BLaER1 treated with 17β-estradiol and CSF1 and Interleukin-3, amounts not matched to agents 10 nM and 100 nM (cell line): ENCODE results near the gene MYO5B.
A peak's percentile ranks its signal among the peaks of the same experiment; 100 is the strongest.

Experiments
- H3K27ac ChIP-seq, 11 experiments: shearing (Covaris generic); formaldehyde crosslinking; 2 replicates each; pipeline ENCODE4 v1.8.1; 2022
- H3K27me3 ChIP-seq, 11 experiments: shearing (Covaris generic); formaldehyde crosslinking; 2 replicates each; pipeline ENCODE4 v1.8.1; 2022
- H3K36me3 ChIP-seq, 11 experiments: shearing (Covaris generic); formaldehyde crosslinking; 2 replicates each; pipeline ENCODE4 v1.8.1; 2022
- H3K4me1 ChIP-seq, 10 experiments: shearing (Covaris generic); formaldehyde crosslinking; 2 replicates each; pipeline ENCODE4 v1.8.1; 2022
- H3K4me2 ChIP-seq, 11 experiments: shearing (Covaris generic); formaldehyde crosslinking; 2 replicates each; pipeline ENCODE4 v1.8.1; 2022
- H3K4me3 ChIP-seq, 10 experiments: shearing (Covaris generic); formaldehyde crosslinking; 2 replicates each; pipeline ENCODE4 v1.8.1; 2022
- H3K9ac ChIP-seq, 11 experiments: shearing (Covaris generic); formaldehyde crosslinking; 2 replicates each; pipeline ENCODE4 v1.8.1; 2022
- H3K9me3 ChIP-seq, 11 experiments: shearing (Covaris generic); formaldehyde crosslinking; replicated peaks in 1 of 11; 2 replicates each; pipeline ENCODE4 v1.8.1; 2022
- H4K20me1 ChIP-seq, 11 experiments: shearing (Covaris generic); formaldehyde crosslinking; 2 replicates each; pipeline ENCODE4 v1.8.1; 2022
- Cebpa-rat ChIP-seq, 11 experiments: shearing (Covaris generic); IDR thresholded peaks; 2 replicates each; pipeline ENCODE4 v1.8.1; 2022

The MYO5B gene

DNA sequence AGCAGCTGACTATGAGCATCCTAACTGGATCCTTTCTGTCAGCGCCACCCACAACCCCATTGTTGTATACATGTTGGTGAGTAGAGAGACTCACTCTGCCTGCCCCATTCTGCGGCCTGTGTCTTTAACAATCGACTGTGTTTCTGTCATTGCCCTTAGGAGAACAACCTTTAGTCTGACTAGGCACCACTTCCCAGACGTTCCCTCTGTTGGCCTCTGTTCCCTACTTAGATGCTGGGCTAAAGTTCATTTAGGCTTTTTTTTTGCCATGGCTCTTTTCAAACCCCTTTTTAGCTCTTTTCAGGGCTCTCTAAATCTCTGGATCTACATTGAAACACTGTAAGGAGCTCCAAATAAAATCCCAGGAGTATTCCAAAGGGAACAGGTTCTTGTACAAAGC lies 361.1 kb downstream of the MYO5B start:
- Histone ChIP-seq H3K9me3 (peaks cover 4 to 18% (median 7%) of the 10 kb centered on the region in 11 experiments; a peak in 17 of 22 replicates), H3K4me2 (no peak overlapping the region), H3K4me3 (no peak overlapping the region), H3K4me1 (no peaks in the 10 kb centered on the region), H3K27ac (no peak overlapping the region), H4K20me1 (no peaks in the 10 kb centered on the region), H3K36me3 (no peaks in the 10 kb centered on the region), H3K27me3 (no peaks in the 10 kb centered on the region), H3K9ac (no peak overlapping the region)
- TF ChIP-seq Cebpa-rat (IDR thresholded peaks at IDR 0.05) = no peak

DNA sequence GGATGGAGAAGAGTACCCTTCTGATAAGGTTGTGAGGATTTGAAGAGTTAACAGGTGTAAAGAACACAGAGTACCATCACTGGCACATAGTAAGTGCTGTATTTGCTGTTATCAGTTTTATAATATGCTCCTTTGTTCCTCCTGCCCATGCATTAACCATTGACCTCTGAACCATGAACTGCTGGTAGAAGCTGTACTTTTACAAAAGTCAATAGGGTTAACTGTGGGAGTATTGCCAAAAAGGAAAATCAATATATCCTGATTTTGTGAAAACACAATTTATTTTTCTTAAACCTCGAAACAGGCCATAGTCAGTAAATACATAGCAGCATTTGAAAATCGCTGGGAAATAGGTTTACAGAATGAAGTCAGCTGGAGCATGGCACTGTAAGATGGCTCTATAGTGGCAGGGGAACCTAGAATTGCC lies 362.7 kb downstream of the MYO5B start:
- H3K27me3 ChIP-seq = no peaks in the 10 kb centered on the region
- TF ChIP-seq Cebpa-rat (IDR thresholded peaks at IDR 0.05) = no peak
- no peaks in the 10 kb centered on the region for H3K4me1 ChIP-seq
- no peak overlapping the region for H3K4me3 ChIP-seq
- H4K20me1 ChIP-seq = no peaks in the 10 kb centered on the region
- H3K9me3 ChIP-seq = peaks cover 13 to 30% (median 17%) of the 10 kb centered on the region in 11 experiments
- H3K36me3 ChIP-seq = peaks cover 0 to 2% (median 0%) of the 10 kb centered on the region in 11 experiments; a peak in 1 of 22 replicates
- no peak overlapping the region for H3K9ac ChIP-seq
- no peak overlapping the region for H3K4me2 ChIP-seq
- H3K27ac ChIP-seq = no peak overlapping the region

DNA sequence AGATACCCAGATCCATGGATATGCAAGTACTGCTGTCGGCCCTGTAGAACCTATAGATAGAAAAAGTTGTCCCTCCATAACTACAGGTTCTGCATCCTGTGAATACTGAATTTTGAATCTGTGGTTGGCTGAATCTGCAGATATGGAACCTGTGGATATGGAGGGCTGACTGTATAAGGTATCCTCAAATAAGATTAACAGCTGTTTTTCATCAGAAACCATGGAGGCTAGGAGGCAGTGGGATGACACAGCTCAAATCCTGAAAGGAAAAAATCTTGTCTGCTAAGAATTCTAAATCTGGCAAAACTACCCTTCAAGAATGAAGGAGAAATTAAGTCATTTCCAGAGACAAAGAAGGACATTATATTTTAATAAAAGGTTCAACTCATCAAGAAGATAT lies 367.0 kb downstream of the MYO5B start:
- H3K9ac ChIP-seq = no peak overlapping the region
- H3K27me3 ChIP-seq = no peaks in the 10 kb centered on the region
- H3K27ac ChIP-seq = no peak overlapping the region
- no peak overlapping the region for H3K4me2 ChIP-seq
- no peaks in the 10 kb centered on the region for H3K4me1 ChIP-seq
- H3K4me3 ChIP-seq = no peak overlapping the region
- H3K9me3 ChIP-seq = peaks cover 19 to 38% (median 27%) of the 10 kb centered on the region in 11 experiments
- TF ChIP-seq Cebpa-rat (IDR thresholded peaks at IDR 0.05) = no peak
- no peaks in the 10 kb centered on the region for H4K20me1 ChIP-seq
- H3K36me3 ChIP-seq = peaks cover 0 to 4% (median 0%) of the 10 kb centered on the region in 11 experiments; a peak in 2 of 22 replicates

DNA sequence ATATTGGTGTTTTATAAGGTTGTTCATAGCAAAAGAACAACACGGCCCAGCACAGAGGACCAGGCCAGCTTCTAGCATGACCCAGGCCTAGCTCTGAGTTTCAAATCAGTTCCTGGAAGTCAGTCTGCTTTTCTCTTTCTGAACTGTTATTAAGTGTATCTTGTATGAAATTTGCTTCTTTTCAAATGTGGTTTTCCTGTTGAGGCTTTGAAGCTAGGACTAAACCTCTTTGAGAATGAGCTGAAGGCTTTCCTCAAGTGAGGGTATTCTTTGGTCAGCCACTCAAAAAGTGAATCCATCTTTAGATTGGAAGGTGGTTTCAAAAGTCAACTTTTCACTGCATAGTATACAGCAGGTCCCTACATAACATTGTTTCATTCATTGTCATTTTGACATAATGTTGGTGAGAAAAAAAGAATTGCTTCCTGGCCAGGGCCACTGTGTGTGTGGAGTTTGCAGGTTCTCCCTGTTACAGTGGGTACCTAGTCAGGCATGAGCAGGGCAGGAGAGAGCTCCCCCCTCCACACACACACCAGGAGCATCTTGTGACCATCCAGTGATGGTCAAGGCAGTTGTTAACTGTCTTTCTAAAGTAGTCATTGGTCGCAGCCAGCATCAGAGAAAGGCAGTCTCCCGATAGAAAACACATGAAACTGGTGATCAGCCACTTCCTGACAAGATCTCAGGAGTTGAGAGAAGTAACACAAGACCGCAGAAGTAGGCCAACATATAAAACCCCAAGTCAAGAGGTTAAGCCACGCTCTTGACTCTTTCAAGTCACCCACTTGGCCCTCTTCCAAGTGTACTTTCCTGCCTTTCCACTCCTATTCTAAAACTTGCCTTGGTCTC lies 374.9 kb downstream of the MYO5B start:
- H3K4me2 ChIP-seq = peak overlapping the region; percentile 55 to 78 (median 68)
- peak overlapping the region in 1 of 11 experiments; percentile 2; a peak in 1 of 22 replicates for H3K9ac ChIP-seq
- TF ChIP-seq Cebpa-rat (IDR thresholded peaks at IDR 0.05) = no peak
- H3K27ac ChIP-seq = peak overlapping the region in 7 of 11 experiments; percentile 8 to 47 (median 27); a peak in 11 of 22 replicates
- H3K9me3 ChIP-seq = no peaks in the 10 kb centered on the region
- H3K4me3 ChIP-seq = no peak overlapping the region
- H3K4me1 ChIP-seq = peaks cover 19 to 25% (median 22%) of the 10 kb centered on the region in 10 experiments
- no peaks in the 10 kb centered on the region for H3K27me3 ChIP-seq
- H4K20me1 ChIP-seq = no peaks in the 10 kb centered on the region
- H3K36me3 ChIP-seq = peaks cover 0 to 7% (median 0%) of the 10 kb centered on the region in 11 experiments; a peak in 2 of 22 replicates

DNA sequence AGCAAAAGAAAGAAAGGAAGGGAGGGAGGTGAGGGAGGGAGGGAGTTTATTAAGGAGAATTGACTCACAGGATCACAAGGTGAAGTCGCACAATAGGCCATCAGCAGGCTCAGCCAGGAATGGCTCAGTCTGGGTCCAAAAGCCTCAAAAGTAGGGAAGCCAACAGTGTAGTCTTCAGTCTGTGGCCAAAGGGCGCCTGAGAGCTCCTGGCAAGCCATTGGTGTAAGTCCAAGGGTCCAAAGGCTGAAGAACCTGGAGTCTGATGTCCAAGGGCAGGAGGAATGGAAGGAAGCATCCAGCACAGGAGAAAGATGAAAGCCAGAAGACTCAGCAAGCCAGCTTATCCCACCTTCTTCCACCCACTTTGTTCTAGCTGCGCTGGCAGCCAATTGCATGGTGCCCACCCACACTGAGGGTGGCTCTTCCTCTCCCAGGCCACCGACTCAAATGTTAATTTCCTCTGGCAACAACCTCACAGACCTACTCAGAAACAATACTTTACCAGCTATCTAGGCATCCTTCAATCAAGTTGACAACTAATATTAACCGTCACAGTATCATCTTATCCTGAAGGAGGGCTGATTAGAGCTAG lies 375.8 kb downstream of the MYO5B start:
- peak overlapping the region in 5 of 11 experiments; percentile 8 to 47 (median 27); a peak in 3 of 22 replicates for H3K27ac ChIP-seq
- H4K20me1 ChIP-seq = no peaks in the 10 kb centered on the region
- peaks cover 0 to 7% (median 0%) of the 10 kb centered on the region in 11 experiments; a peak in 2 of 22 replicates for H3K36me3 ChIP-seq
- H3K4me1 ChIP-seq = peaks cover 24 to 32% (median 29%) of the 10 kb centered on the region in 10 experiments
- H3K9me3 ChIP-seq = no peaks in the 10 kb centered on the region
- no peak overlapping the region for H3K4me3 ChIP-seq
- no peak overlapping the region for H3K9ac ChIP-seq
- no peaks in the 10 kb centered on the region for H3K27me3 ChIP-seq
- no peak for TF ChIP-seq Cebpa-rat (IDR thresholded peaks at IDR 0.05)
- peak overlapping the region; percentile 55 to 78 (median 68) for H3K4me2 ChIP-seq

DNA sequence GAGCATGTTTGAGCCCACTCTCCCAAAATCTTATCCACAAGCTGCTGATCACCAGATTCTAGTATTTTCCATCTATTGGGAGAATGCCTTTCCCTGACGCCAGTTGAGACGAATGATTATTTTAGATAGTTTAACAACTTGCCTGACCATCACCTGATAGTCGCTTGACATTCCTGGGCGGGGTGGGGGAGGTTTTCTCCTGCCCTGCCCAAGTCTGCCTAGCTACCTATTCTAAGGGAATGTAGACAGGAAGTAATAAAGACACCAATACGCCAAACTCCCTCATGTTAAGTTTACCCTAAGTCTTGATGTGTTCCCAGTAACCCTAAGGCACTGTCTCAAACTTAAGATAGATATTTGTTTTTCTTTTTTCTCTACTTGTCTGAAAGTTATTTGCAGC lies 377.0 kb downstream of the MYO5B start:
- Histone ChIP-seq H3K9ac (no peak overlapping the region), H3K27ac (no peak overlapping the region), H3K4me2 (no peak overlapping the region), H4K20me1 (no peaks in the 10 kb centered on the region), H3K4me1 (peaks cover 24 to 32% (median 29%) of the 10 kb centered on the region in 10 experiments), H3K9me3 (no peaks in the 10 kb centered on the region), H3K27me3 (no peaks in the 10 kb centered on the region), H3K36me3 (peaks cover 0 to 7% (median 0%) of the 10 kb centered on the region in 11 experiments; a peak in 2 of 22 replicates), H3K4me3 (no peak overlapping the region)
- TF ChIP-seq Cebpa-rat (IDR thresholded peaks at IDR 0.05) = no peak

DNA sequence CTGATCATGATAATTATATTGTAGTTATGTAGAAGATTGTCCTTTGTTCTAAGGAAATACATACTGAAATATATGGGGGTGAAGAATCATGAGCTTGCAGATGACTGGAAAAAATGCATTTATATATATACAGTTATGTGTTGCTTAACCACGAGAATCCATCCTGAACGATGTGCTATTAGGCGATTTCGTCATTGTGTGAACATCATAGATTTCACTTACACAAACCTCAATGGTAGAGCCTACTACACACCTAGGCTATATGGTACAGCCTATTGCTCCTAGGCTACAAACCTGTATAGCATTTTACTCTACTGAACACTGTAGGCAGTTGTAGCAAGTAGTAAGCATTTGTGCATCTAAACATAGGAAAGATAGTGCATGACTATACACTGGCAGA lies 379.0 kb downstream of the MYO5B start:
- Histone ChIP-seq H3K9ac (no peak overlapping the region), H3K4me2 (no peak overlapping the region), H3K27ac (no peak overlapping the region), H3K9me3 (no peaks in the 10 kb centered on the region), H3K4me3 (no peak overlapping the region), H3K27me3 (no peaks in the 10 kb centered on the region), H3K36me3 (peaks cover 0 to 7% (median 0%) of the 10 kb centered on the region in 11 experiments; a peak in 3 of 22 replicates), H3K4me1 (peaks cover 40 to 47% (median 44%) of the 10 kb centered on the region in 10 experiments), H4K20me1 (no peaks in the 10 kb centered on the region)
- no peak for TF ChIP-seq Cebpa-rat (IDR thresholded peaks at IDR 0.05)

DNA sequence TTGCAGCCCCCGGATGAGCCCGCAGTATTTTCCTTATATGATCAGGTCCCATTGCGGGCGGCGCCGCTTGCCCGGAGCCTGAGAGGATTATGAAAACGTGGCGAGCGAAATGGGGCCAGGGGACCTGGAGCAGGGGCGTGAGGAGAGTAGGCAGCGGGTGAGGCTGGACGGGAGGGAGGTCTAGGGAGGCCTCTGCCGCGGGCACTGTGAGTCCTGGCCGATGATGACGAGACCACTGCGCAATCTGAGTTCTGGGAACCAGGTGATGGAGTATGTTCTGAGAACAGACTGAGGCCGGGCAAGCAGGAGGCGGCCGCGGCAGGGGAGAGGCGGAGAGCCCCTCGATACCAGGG lies 380.8 kb downstream of the MYO5B start:
- Histone ChIP-seq H3K27me3 (no peaks in the 10 kb centered on the region), H3K27ac (peak overlapping the region; percentile 92 to 100 (median 98); a peak in 21 of 22 replicates), H3K4me2 (peak overlapping the region; percentile 93 to 98 (median 96)), H3K9ac (peak overlapping the region; percentile 94 to 99 (median 97)), H3K9me3 (peaks cover 8 to 16% (median 16%) of the 10 kb centered on the region in 11 experiments), H4K20me1 (no peaks in the 10 kb centered on the region), H3K36me3 (peaks cover 4 to 21% (median 15%) of the 10 kb centered on the region in 11 experiments; a peak in 21 of 22 replicates), H3K4me3 (peak overlapping the region; percentile 76 to 95 (median 84)), H3K4me1 (peaks cover 24 to 30% (median 27%) of the 10 kb centered on the region in 10 experiments)
- TF ChIP-seq Cebpa-rat (IDR thresholded peaks at IDR 0.05) = no peak
